H1 (cell line): ENCODE results near the gene RICTOR. TPM values are rescaled to one million over a fixed set of nuclear protein-coding genes. Genes with fewer than 3 reads are reported as not detected.

Source experiments
- CHD7 ChIP-seq: fragments of 300-600 bp; sonication (generic); IDR thresholded peaks from 2 replicates; pipeline ENCODE4 v1.7.1; 2012; ENCODE audit warnings: low read length, moderate library complexity, mild to moderate bottlenecking, inconsistent platforms; ENCODE audit not compliant: insufficient replicate concordance
- CTCF ChIP-seq, 3 experiments: IDR thresholded peaks; 1 replicate in 2 of 3; 2 replicates in 1 of 3; pipeline versions ENCODE4 v1.5.1 to v1.6.1; 2011; ENCODE audit warnings: low read length in 3 of 3, mild to moderate bottlenecking in 3 of 3, inconsistent platforms in 2 of 3, low read depth in 1 of 3, moderate library complexity in 1 of 3; ENCODE audit not compliant: insufficient read depth in 1 of 3; ENCODE audit errors: control extremely low read depth in 1 of 3
- E2F6 ChIP-seq: IDR thresholded peaks from 2 replicates; pipeline ENCODE4 v1.6.1; 2012; ENCODE audit warnings: inconsistent platforms
- GTF2F1 ChIP-seq: IDR thresholded peaks from 2 replicates; pipeline ENCODE4 v1.6.1; 2012; ENCODE audit warnings: low read depth, low read length, improper control_type of control experiment, borderline replicate concordance
- SIN3A ChIP-seq, 2 experiments: IDR thresholded peaks in 1 of 2; conservative IDR thresholded peaks in 1 of 2; 2 replicates each; pipeline ENCODE4 v1.6.1; 2011 to 2012; ENCODE audit warnings: low read length in 2 of 2, improper control_type of control experiment in 1 of 2, low read depth in 1 of 2, mild to moderate bottlenecking in 1 of 2
- polyA plus RNA-seq, 7 experiments: library from polyadenylated mRNA; depleted of rRNA in 3 of 7; stranded (reverse) in 5 of 7; unstranded in 2 of 7; fragments of >200 nt in 5 of 7; fragments of 200-250 nt in 2 of 7; gene quantifications; 1 replicate in 5 of 7; 2 replicates in 1 of 7; 4 replicates in 1 of 7; pipeline versions ENCODE4 v1.2.1 to v1.2.3, GENCODE V29; 2011 to 2013; ENCODE audit warnings: missing spikeins in 2 of 7, mixed read lengths in 2 of 7
- total RNA-seq: library from RNA; stranded (reverse); fragmentation: NEBNext Ultra II Directional; extraction: Animal tissue kit (Norgen Biotek cat#: 25700); gene quantifications from 2 replicates; pipeline ENCODE4 v1.2.1, GENCODE V29; 2021

RICTOR gene
- total and polyA plus RNA-seq, 2 of the 8 experiments (the other 6 are each of a cell fraction or from before 2014, with no cell fraction given) = 4.3 to 26.6 TPM

GRCh38 chr5:39083968-39084367, 9.8 kb upstream of the RICTOR start (continued):
- no peak for TF ChIP-seq CHD7
- TF ChIP-seq GTF2F1 = no peak
- TF ChIP-seq CTCF (IDR thresholded peaks at IDR 0.05; ENCODE audit: control extremely low read depth in 1 of 3, insufficient read depth in 1 of 3, low read depth in 1 of 3, low read length in 3 of 3) = no peak
- no peak for TF ChIP-seq SIN3A (conservative IDR thresholded peaks at IDR 0.05 in 1 of 2, IDR thresholded peaks at IDR 0.05 in 1 of 2; ENCODE audit: low read depth in 1 of 2, low read length in 2 of 2)
- no peak for TF ChIP-seq E2F6
